CD4-positive, alpha-beta T cell treated with Interleukin-4 for 4 hours (primary cell): ENCODE data around the gene BEST3.
"Not testable (repeated sequence)": the region's sequence is repeated elsewhere in the genome, so short reads cannot be mapped to it uniquely, and the experiment has no call there.

Source experiments
- DNase-seq: peaks from one replicate; pipeline ENCODE4 v3.0.0-alpha.2; 2020

BEST3 gene

GRCh38 chr12:69687390-69687789 is 11.7 kb downstream of the BEST3 start:
- DNase-seq, result no peak

DNA sequence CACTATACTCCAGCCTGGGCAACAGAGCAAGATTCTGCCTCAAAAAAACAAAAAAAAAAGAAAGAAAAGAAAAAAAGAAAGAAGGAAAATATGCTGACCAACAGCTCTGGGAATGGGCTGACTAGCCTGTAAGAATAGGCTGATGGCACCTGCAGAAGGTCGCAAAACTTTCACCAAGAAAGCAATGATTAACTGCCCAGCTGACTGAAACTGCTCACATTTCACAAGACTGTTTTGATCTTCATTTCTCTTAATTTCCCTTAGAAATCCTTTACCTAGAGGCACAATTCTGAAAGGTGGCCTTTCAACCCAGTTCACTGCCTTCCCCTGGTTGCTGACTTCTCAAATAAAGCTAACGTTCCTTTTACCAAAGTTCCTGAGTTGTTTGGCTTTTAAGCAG is 12.4 kb downstream of the BEST3 start:
- DNase-seq, result no peak

DNA sequence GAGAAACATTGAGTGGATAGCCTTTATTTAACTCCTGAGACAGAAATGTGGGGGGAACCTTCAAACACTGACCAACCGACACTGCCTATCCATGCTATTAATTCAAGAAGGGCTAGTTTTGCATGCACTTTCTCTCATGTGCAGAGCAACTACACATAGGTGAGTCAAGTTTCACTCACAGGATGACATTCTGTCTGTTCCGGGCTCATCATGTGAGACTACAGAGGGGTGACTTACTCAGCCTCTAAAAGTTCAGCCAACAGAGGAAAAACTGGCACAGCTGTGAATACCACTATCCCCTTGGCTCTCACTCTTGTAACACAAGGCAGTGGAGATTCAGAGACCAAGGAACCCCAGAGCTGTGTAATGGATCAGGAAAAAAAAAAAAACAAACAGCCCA is 13.3 kb downstream of the BEST3 start:
- DNase-seq, result no peak

- no peak for DNase-seq
Measured at GRCh38 chr12:69684466-69684865, 14.6 kb downstream of the BEST3 start.

GRCh38 chr12:69682110-69682755 is 16.9 kb downstream of the BEST3 start:
- DNase-seq, result no peak

- no peak for DNase-seq
Measured at GRCh38 chr12:69679119-69679518, 20.0 kb downstream of the BEST3 start.

- DNase-seq, result no peak
Measured at GRCh38 chr12:69676257-69677012, 22.7 kb downstream of the BEST3 start.

DNA sequence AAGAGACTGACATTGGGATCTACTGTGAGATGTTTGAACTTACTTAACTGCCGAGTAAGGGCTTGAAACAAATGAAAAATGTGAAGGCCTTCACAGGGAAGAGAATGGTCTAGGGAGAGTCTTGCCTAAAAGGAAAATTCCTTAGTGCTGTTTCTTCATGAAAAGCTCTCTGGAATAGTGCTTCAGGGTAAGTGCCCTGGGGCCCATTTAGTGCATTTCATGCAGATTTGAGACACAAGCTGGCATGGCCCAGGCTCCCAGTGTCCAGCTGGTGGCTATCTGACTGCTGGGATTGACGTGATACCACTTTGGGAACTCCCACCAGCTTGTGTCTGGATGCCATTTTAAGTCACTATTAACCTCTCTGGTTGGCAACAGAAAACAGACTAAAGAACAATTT is 26.9 kb downstream of the BEST3 start:
- no peak for DNase-seq

DNA sequence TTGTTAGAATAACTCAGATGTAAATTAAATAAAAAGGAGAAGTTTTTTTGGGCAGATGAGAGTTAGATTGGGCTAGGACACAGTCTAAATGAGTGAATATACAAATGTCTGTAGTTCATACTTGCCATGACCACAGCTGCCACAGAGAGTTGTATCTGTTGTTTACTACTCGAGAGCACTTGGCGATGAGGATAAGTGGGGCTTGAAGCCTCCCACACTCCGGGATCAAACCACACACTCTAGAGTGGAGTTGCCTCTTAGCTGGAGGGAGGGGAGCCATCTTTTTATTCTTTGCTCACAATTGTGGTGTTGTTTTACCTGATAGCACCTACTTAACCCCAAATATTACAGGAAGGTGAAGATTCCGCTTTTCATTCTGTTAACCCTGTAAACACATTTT is 27.5 kb downstream of the BEST3 start:
- no peak for DNase-seq

DNA sequence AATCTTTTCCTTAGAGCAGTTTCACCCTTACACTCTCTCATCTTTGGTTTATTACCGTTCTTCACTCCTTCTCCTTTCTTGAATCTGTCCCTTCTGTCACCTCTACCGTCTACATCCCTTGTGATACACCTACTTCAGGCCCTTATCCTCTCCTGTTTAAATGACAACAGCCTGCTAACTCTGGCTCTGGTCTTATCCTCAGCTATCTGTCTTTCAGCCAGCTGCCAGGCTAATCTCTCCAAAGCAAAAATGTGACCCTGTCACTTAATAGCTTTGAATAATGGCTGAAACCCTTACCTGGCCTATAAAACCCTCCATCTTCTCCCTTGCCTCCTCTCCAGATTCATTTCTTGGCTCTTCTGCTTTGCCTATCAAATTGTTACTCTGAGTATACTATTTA is 32.3 kb downstream of the BEST3 start:
- no peak for DNase-seq

- not testable (repeated sequence) for DNase-seq
Measured at GRCh38 chr12:69664930-69665377, 34.1 kb downstream of the BEST3 start.

- no peak for DNase-seq
Measured at GRCh38 chr12:69663726-69664125, 35.4 kb downstream of the BEST3 start.

- DNase-seq, result no peak
Measured at GRCh38 chr12:69662764-69663163, 36.3 kb downstream of the BEST3 start.

DNA sequence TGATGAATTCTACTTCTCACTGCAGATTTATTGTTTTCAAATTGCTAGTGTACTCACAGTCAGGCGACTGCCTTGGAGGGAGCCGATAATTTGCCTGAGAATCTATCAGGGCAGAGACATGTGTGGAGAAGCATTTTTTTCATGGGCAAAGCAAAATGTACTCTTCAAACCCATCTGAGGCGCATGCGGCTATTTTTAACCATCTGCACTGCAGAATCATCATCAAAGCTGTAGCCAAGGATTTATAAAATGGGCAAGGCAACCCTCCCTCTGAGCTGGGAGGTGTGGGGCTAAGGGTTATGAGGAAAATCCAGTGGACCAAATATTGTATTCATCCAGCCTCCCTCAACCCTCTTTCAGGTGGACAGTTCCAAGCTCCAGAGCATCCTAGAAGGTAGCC is 37.7 kb downstream of the BEST3 start:
- no peak for DNase-seq

- no peak for DNase-seq
Measured at GRCh38 chr12:69660164-69660863, 38.8 kb downstream of the BEST3 start.

DNA sequence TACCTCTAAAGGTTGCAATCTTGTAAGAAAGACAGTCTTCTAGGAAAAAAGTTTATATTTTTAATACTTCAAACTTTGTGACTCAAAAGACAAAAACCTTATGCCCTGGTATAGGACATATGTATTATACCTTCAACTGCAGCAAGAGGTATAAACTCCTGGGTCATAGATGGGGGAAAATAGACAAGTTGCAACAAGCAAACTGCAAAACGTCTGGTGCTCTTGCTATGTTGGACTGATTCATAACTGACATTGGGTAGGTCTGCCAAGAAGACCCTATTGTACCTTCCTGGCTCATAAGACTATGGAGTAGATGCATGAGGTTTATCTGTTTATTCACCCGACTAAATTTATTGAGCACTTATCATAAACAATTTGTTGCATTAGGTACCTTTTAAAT is 40.9 kb downstream of the BEST3 start:
- DNase-seq, result no peak

GRCh38 chr12:69657376-69658137 is 41.5 kb downstream of the BEST3 start:
- DNase-seq, result no peak

- no peak for DNase-seq
Measured at GRCh38 chr12:69655616-69656340, 43.3 kb downstream of the BEST3 start.

- DNase-seq, result no peak
Measured at GRCh38 chr12:69653703-69654102, 45.4 kb downstream of the BEST3 start.

GRCh38 chr12:69651922-69652321 is 47.2 kb downstream of the BEST3 start:
- no peak for DNase-seq

- DNase-seq, result no peak
Measured at GRCh38 chr12:69649529-69649928, 49.6 kb downstream of the BEST3 start.

DNA sequence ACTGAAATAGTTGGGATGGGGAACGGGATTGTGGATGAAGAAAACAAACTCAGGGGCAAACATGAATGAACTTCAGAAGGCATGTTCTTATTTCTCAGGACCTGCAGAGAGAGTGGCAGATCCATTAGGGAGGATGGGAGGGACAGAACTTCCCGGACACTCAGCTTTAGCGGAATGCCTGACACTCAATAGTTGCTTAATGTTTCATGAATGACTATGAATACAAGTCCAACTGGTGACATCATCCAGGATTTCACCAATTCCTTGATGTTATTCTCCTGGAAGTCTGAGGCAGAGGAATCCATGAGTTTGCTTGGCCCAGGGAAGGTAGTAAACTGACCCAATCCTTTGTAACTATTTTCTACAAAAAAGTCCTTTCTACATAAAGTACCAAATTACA is 50.6 kb downstream of the BEST3 start:
- no peak for DNase-seq

DNA sequence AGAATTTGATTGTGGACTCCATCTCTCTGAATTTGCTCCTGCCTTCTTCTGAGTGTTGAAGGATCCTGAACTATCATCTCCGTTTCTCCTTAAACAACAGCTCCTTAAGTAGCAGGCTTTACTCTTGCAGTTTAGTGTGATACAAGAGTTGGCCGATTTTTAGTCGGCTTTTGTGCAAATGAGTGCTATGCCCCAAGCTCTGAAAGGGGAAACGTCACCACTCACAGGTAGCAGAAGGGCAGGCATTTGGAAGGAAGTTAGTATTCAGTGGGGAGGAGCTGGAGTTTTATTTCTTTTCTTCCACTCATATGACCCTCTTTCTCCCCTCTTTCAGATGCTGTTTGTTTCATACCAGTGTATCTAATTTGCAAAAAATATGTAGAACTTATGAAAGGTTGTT is 51.9 kb downstream of the BEST3 start:
- DNase-seq, result no peak
